Neural cell (in vitro differentiated cells): ENCODE results near the gene DHX29. TPM values are rescaled to one million over a fixed set of nuclear protein-coding genes. Genes with fewer than 3 reads are reported as not detected.

Experiments
- H2AFZ ChIP-seq: fragments of 200-600, 300-800 bp; sonication (generic), shearing (Covaris generic); 2 replicates; pipeline ENCODE4 v1.6.0; 2014; ENCODE audit warnings: low read depth, mild to moderate bottlenecking, antibody characterized with exemption, low read length, moderate library complexity
- H3F3A ChIP-seq: fragments of 200-600 bp; shearing (Covaris generic); 2 replicates; pipeline ENCODE4 v1.6.1; 2016; ENCODE audit warnings: mild to moderate bottlenecking, moderate library complexity, mixed read lengths, antibody characterized with exemption, low read length; ENCODE audit not compliant: insufficient read depth, poor library complexity, severe bottlenecking
- H3K27ac ChIP-seq: fragments of 200-600, 300-800 bp; sonication (generic), shearing (Covaris generic); 2 replicates; pipeline ENCODE4 v1.5.1; 2014; ENCODE audit warnings: mild to moderate bottlenecking, low read length, moderate library complexity
- H3K27me3 ChIP-seq: fragments of 300-800, 200-600 bp; sonication (generic), shearing (Covaris generic); 2 replicates; pipeline ENCODE4 v1.6.0; 2014; ENCODE audit warnings: mild to moderate bottlenecking, low read depth, low read length, moderate library complexity; ENCODE audit not compliant: insufficient read depth
- H3K36me3 ChIP-seq: fragments of 300-800, 200-600 bp; sonication (generic), shearing (Covaris generic); 2 replicates; pipeline ENCODE4 v1.5.1; 2014; ENCODE audit warnings: mild to moderate bottlenecking, antibody characterized with exemption, low read length, moderate library complexity; ENCODE audit not compliant: insufficient read depth
- H3K4me2 ChIP-seq: fragments of 300-800, 200-600 bp; sonication (generic), shearing (Covaris generic); 2 replicates; pipeline ENCODE4 v1.6.0; 2014; ENCODE audit warnings: mild to moderate bottlenecking, low read length
- H3K4me3 ChIP-seq: fragments of 300-800, 200-600 bp; sonication (generic), shearing (Covaris generic); 2 replicates; pipeline ENCODE4 v1.5.1; 2014; ENCODE audit warnings: mild to moderate bottlenecking, low read length, moderate library complexity
- H3K79me2 ChIP-seq: fragments of 200-600 bp; shearing (Covaris generic); replicated peaks from 2 replicates; pipeline ENCODE4 v1.6.0; 2014; ENCODE audit warnings: mild to moderate bottlenecking, low read length, moderate library complexity; ENCODE audit not compliant: insufficient read depth
- H3K9ac ChIP-seq: fragments of 300-800, 200-600 bp; sonication (generic), shearing (Covaris generic); 2 replicates; pipeline ENCODE4 v1.6.1; 2016; ENCODE audit warnings: mild to moderate bottlenecking, low read length, mixed read lengths
- H3K9me2 ChIP-seq: fragments of 200-600 bp; shearing (Covaris generic); 2 replicates; pipeline ENCODE4 v1.6.1; 2016; ENCODE audit warnings: mild to moderate bottlenecking, low read length, mixed read lengths; ENCODE audit not compliant: insufficient read depth
- H3K9me3 ChIP-seq: fragments of 200-600, 300-800 bp; sonication (generic), shearing (Covaris generic); 2 replicates; pipeline ENCODE4 v1.6.1; 2016; ENCODE audit warnings: mild to moderate bottlenecking, mixed run types, low read length, moderate library complexity, mixed read lengths
- H4K20me1 ChIP-seq: fragments of 200-600 bp; shearing (Covaris generic); 2 replicates; pipeline ENCODE4 v1.6.1; 2016; ENCODE audit warnings: mild to moderate bottlenecking, mixed run types; ENCODE audit not compliant: insufficient read depth
- EP300 ChIP-seq: fragments of 450-650 bp; conservative IDR thresholded peaks from 2 replicates; pipeline ENCODE4 v1.6.1; 2014; ENCODE audit warnings: antibody characterized with exemption, mild to moderate bottlenecking, moderate library complexity; ENCODE audit not compliant: poor library complexity, severe bottlenecking
- EZH2 ChIP-seq: fragments of 200-600, 300-800 bp; shearing (Covaris generic), sonication (generic); IDR thresholded peaks from 2 replicates; pipeline ENCODE4 v1.6.1; 2014; ENCODE audit warnings: antibody characterized with exemption, low read length, borderline replicate concordance, mild to moderate bottlenecking; ENCODE audit not compliant: insufficient read depth, poor library complexity, severe bottlenecking
- MXI1 ChIP-seq: fragments of 450-650 bp; conservative IDR thresholded peaks from 2 replicates; pipeline ENCODE4 v1.6.1; 2014; ENCODE audit warnings: antibody characterized with exemption, mild to moderate bottlenecking; ENCODE audit not compliant: poor library complexity, severe bottlenecking
- POLR2AphosphoS5 ChIP-seq: IDR thresholded peaks from 2 replicates; pipeline ENCODE4 v1.6.1; 2012
- RAD21 ChIP-seq: fragments of 450-650 bp; conservative IDR thresholded peaks from 2 replicates; pipeline ENCODE4 v1.6.1; 2014; ENCODE audit warnings: antibody characterized with exemption, mild to moderate bottlenecking, moderate library complexity
- SMC3 ChIP-seq: fragments of 450-650 bp; conservative IDR thresholded peaks from 2 replicates; pipeline ENCODE4 v1.6.1; 2014; ENCODE audit warnings: antibody characterized with exemption, mild to moderate bottlenecking, moderate library complexity; ENCODE audit not compliant: poor library complexity
- TAF1 ChIP-seq: IDR thresholded peaks from 2 replicates; pipeline ENCODE4 v1.6.1; 2012; ENCODE audit warnings: low read depth
- polyA plus RNA-seq: library from polyadenylated mRNA; depleted of rRNA; stranded (reverse); fragments of >200 nt; gene quantifications from 2 replicates; pipeline ENCODE4 v1.2.3, GENCODE V29; 2014
- TF ChIP-seq, protein P1 (sequence below): IDR thresholded peaks from 2 replicates; pipeline ENCODE4 v1.6.1; 2012; ENCODE audit warnings: borderline replicate concordance
- TF ChIP-seq, protein P2 (sequence below): fragments of 450-650 bp; IDR thresholded peaks from 2 replicates; pipeline ENCODE4 v1.5.1; 2014; ENCODE audit warnings: antibody characterized with exemption, mild to moderate bottlenecking, moderate library complexity; ENCODE audit not compliant: poor library complexity, severe bottlenecking

DHX29 gene
- polyA plus RNA-seq, 1 donor from 2014 or later, result 48.1 TPM

DNA sequence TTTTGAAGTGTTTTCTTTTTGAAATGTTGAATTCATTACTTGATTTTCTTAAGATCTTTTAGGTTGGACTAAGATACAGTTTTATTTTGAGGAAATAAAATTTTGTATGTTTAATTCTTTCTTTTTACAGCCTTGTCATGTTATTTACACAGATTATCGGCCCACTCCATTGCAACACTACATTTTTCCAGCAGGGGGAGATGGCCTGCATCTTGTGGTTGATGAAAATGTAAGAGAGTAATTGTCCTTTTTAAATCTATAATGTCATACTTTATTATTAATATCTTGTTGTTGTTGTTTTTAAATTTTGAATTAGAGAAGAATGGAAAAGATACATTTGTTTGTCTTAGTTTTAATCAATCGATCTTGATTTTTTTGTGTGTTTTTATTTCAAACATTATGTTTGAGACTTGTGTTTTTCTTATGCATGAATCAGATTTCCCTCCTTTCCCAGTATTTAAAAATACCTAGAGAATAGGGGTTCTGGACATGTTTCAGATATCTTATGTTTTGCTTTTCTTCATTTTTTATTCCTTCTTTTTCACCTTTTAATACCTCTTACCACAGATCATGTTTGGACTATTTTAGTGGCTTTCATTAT lies 37.0 kb upstream of the DHX29 start:
- Histone ChIP-seq H3K27ac (no peak overlapping the region), H3K9me3 (no peaks in the 10 kb centered on the region), H3K36me3 (peaks cover 13% of the 10 kb centered on the region), H3K27me3 (no peaks in the 10 kb centered on the region), H3K4me3 (no peak overlapping the region), H2AFZ (no peak overlapping the region), H3F3A (no peaks in the 10 kb centered on the region), H3K9ac (no peak overlapping the region), H3K79me2 (no peaks in the 10 kb centered on the region), H3K4me2 (no peak overlapping the region), H4K20me1 (no peaks in the 10 kb centered on the region), H3K9me2 (no peaks in the 10 kb centered on the region)
- TF ChIP-seq RAD21 (peak; percentile 67), EP300 (no peak), MXI1 (no peak), POLR2AphosphoS5 (no peak), SMC3 (peak; percentile 79), EZH2 (no peak), TAF1 (no peak)
- TF ChIP-seq, protein P1, sequence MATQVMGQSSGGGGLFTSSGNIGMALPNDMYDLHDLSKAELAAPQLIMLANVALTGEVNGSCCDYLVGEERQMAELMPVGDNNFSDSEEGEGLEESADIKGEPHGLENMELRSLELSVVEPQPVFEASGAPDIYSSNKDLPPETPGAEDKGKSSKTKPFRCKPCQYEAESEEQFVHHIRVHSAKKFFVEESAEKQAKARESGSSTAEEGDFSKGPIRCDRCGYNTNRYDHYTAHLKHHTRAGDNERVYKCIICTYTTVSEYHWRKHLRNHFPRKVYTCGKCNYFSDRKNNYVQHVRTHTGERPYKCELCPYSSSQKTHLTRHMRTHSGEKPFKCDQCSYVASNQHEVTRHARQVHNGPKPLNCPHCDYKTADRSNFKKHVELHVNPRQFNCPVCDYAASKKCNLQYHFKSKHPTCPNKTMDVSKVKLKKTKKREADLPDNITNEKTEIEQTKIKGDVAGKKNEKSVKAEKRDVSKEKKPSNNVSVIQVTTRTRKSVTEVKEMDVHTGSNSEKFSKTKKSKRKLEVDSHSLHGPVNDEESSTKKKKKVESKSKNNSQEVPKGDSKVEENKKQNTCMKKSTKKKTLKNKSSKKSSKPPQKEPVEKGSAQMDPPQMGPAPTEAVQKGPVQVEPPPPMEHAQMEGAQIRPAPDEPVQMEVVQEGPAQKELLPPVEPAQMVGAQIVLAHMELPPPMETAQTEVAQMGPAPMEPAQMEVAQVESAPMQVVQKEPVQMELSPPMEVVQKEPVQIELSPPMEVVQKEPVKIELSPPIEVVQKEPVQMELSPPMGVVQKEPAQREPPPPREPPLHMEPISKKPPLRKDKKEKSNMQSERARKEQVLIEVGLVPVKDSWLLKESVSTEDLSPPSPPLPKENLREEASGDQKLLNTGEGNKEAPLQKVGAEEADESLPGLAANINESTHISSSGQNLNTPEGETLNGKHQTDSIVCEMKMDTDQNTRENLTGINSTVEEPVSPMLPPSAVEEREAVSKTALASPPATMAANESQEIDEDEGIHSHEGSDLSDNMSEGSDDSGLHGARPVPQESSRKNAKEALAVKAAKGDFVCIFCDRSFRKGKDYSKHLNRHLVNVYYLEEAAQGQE, result no peak
- TF ChIP-seq, protein P2, sequence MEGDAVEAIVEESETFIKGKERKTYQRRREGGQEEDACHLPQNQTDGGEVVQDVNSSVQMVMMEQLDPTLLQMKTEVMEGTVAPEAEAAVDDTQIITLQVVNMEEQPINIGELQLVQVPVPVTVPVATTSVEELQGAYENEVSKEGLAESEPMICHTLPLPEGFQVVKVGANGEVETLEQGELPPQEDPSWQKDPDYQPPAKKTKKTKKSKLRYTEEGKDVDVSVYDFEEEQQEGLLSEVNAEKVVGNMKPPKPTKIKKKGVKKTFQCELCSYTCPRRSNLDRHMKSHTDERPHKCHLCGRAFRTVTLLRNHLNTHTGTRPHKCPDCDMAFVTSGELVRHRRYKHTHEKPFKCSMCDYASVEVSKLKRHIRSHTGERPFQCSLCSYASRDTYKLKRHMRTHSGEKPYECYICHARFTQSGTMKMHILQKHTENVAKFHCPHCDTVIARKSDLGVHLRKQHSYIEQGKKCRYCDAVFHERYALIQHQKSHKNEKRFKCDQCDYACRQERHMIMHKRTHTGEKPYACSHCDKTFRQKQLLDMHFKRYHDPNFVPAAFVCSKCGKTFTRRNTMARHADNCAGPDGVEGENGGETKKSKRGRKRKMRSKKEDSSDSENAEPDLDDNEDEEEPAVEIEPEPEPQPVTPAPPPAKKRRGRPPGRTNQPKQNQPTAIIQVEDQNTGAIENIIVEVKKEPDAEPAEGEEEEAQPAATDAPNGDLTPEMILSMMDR, result peak; percentile 76

DNA sequence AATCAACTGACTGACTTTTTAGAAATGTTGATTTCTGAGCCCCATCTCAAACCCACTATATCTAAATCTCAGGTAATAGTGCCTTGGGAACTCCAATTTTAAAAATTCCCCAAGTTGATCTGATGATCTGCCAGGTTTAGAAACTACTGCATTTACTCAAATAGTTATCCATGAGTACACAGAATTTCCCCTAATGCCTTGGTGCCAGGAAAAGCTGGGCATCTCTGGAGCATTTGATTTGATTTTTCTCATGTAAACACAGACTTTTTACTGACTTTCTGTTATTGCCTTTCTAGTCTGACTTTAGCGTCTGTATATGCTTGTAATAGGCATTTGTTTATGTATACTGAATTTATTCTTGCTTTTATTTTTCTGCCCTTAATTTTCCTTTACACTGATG lies 36.1 kb upstream of the DHX29 start:
- Histone ChIP-seq H3K4me2 (no peak overlapping the region), H3K9me2 (no peaks in the 10 kb centered on the region), H4K20me1 (no peaks in the 10 kb centered on the region), H2AFZ (no peak overlapping the region), H3K27me3 (no peaks in the 10 kb centered on the region), H3K36me3 (peaks cover 13% of the 10 kb centered on the region), H3K9ac (no peak overlapping the region), H3F3A (no peaks in the 10 kb centered on the region), H3K9me3 (no peaks in the 10 kb centered on the region), H3K27ac (no peak overlapping the region), H3K79me2 (no peaks in the 10 kb centered on the region), H3K4me3 (no peak overlapping the region)
- TF ChIP-seq MXI1, result no peak
- TF ChIP-seq EP300, result no peak
- TF ChIP-seq, protein P1, result no peak
- TF ChIP-seq POLR2AphosphoS5, result no peak
- no peak for TF ChIP-seq TAF1
- no peak for TF ChIP-seq RAD21
- no peak for TF ChIP-seq SMC3
- TF ChIP-seq, protein P2, result no peak
- no peak for TF ChIP-seq EZH2
